Measurements from ENCODE around the gene HEATR9.

Gene HEATR9

DNA sequence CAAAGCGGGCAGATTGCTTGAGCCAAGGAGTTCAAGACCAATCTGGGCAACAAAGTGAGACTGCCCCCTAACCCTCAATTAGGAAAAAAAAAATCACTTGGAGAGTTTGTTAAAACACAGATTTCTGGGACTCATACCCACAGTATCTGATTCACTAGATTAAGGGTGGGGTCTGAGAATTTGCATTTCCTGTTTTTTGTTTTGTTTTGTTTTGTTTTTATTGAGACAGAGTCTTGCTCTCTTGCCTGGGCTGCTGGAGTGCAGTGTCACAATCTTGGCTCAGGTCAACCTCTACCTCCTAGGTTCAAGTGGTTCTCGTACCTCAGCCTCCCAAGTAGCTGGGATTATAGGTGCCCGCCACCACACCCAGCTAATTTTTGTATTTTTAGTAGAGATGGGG is 1.1 kb downstream of the HEATR9 start:
- no peak overlapping the region for H2AFZ ChIP-seq (ENCODE audit: low read length)
- H3K9me3 ChIP-seq (ENCODE audit: insufficient read depth, low read depth, low read length), result no peaks in the 10 kb centered on the region
- H3F3A ChIP-seq (ENCODE audit: low read depth), result no peaks in the 10 kb centered on the region
- H3K79me2 ChIP-seq (ENCODE audit: insufficient read depth, low read length), result no peaks in the 10 kb centered on the region
- no peak overlapping the region for H3K4me2 ChIP-seq (ENCODE audit: low read depth, low read length, poor library complexity, severe bottlenecking)
- H3K9me2 ChIP-seq (replicated peaks; ENCODE audit: low read depth, low read length), result no peaks in the 10 kb centered on the region
- H3K9ac ChIP-seq (ENCODE audit: low read depth, low read length, poor library complexity, severe bottlenecking), result no peak overlapping the region
- H3K4me3 ChIP-seq (ENCODE audit: low read length, poor library complexity, severe bottlenecking), result no peak overlapping the region
- TF ChIP-seq EZH2phosphoT487 (IDR thresholded peaks at IDR 0.05; ENCODE audit: borderline replicate concordance), result no peak
- no peak for TF ChIP-seq CTCF (conservative IDR thresholded peaks at IDR 0.05; ENCODE audit: low read length)
- no peaks in the 10 kb centered on the region for H3K36me3 ChIP-seq (ENCODE audit: insufficient read depth, low read length)
- H4K20me1 ChIP-seq (ENCODE audit: insufficient read depth, low read length, poor library complexity, severe bottlenecking), result no peaks in the 10 kb centered on the region
- peaks cover 18% of the 10 kb centered on the region for H3K4me1 ChIP-seq (ENCODE audit: insufficient read depth, low read length, poor library complexity, severe bottlenecking)
- H3K27me3 ChIP-seq (ENCODE audit: insufficient read depth, low read length, poor library complexity, severe bottlenecking), result no peaks in the 10 kb centered on the region

DNA sequence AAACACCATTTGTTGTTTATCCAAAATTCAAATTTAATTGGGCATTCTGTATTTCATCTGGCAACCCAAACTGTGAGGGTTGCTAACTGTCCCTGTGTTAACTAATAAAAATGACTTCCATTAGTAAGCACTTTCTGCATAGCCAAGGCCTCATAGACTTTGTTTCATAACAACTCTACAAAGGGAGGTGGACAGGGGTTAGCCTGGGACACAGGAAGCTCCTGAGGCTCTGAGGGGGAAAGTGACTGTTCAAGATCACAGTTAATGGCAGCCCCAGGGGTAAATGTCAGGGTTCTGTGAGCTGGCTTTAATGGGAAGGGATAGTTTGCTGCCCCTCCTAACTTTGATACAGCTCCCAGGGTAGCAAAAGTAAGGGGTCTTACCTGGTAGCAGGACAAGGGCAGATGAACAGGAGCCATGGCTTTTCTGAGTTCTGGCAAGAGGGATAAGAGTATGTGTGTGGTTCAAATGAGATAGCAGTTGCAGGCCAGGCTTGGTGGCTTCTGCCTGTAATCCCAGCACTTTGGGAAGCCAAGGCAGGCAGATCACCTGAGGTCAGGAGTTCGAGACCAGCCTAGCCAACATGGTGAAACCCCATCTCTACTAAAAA is 2.2 kb downstream of the HEATR9 start:
- Histone ChIP-seq H2AFZ (ENCODE audit: low read length) (peak overlapping the region; percentile 90), H4K20me1 (ENCODE audit: insufficient read depth, low read length, poor library complexity, severe bottlenecking) (no peaks in the 10 kb centered on the region), H3K27me3 (ENCODE audit: insufficient read depth, low read length, poor library complexity, severe bottlenecking) (no peaks in the 10 kb centered on the region), H3K9me2 (replicated peaks; ENCODE audit: low read depth, low read length) (no peaks in the 10 kb centered on the region), H3K9ac (ENCODE audit: low read depth, low read length, poor library complexity, severe bottlenecking) (peak overlapping the region; percentile 41), H3K4me1 (ENCODE audit: insufficient read depth, low read length, poor library complexity, severe bottlenecking) (peaks cover 18% of the 10 kb centered on the region), H3K4me3 (ENCODE audit: low read length, poor library complexity, severe bottlenecking) (peak overlapping the region; percentile 17), H3K4me2 (ENCODE audit: low read depth, low read length, poor library complexity, severe bottlenecking) (peak overlapping the region; percentile 67), H3F3A (ENCODE audit: low read depth) (no peaks in the 10 kb centered on the region), H3K79me2 (ENCODE audit: insufficient read depth, low read length) (no peaks in the 10 kb centered on the region), H3K36me3 (ENCODE audit: insufficient read depth, low read length) (no peaks in the 10 kb centered on the region), H3K9me3 (ENCODE audit: insufficient read depth, low read depth, low read length) (no peaks in the 10 kb centered on the region)
- TF ChIP-seq EZH2phosphoT487 (IDR thresholded peaks at IDR 0.05; ENCODE audit: borderline replicate concordance) (no peak), CTCF (conservative IDR thresholded peaks at IDR 0.05; ENCODE audit: low read length) (no peak)

GRCh38 chr17:35865412-35866340 is 3.0 kb downstream of the HEATR9 start:
- H3K36me3 ChIP-seq (ENCODE audit: insufficient read depth, low read length), result no peaks in the 10 kb centered on the region
- H3K4me3 ChIP-seq (ENCODE audit: low read length, poor library complexity, severe bottlenecking), result peak overlapping the region; percentile 17
- no peaks in the 10 kb centered on the region for H3K27me3 ChIP-seq (ENCODE audit: insufficient read depth, low read length, poor library complexity, severe bottlenecking)
- no peaks in the 10 kb centered on the region for H3F3A ChIP-seq (ENCODE audit: low read depth)
- no peaks in the 10 kb centered on the region for H3K9me3 ChIP-seq (ENCODE audit: insufficient read depth, low read depth, low read length)
- no peaks in the 10 kb centered on the region for H4K20me1 ChIP-seq (ENCODE audit: insufficient read depth, low read length, poor library complexity, severe bottlenecking)
- H3K9ac ChIP-seq (ENCODE audit: low read depth, low read length, poor library complexity, severe bottlenecking), result peak overlapping the region; percentile 41
- no peaks in the 10 kb centered on the region for H3K79me2 ChIP-seq (ENCODE audit: insufficient read depth, low read length)
- H3K4me1 ChIP-seq (ENCODE audit: insufficient read depth, low read length, poor library complexity, severe bottlenecking), result peaks cover 15% of the 10 kb centered on the region
- H3K9me2 ChIP-seq (replicated peaks; ENCODE audit: low read depth, low read length), result no peaks in the 10 kb centered on the region
- H2AFZ ChIP-seq (ENCODE audit: low read length), result peak overlapping the region; percentile 90
- H3K4me2 ChIP-seq (ENCODE audit: low read depth, low read length, poor library complexity, severe bottlenecking), result peak overlapping the region; percentile 67
- no peak for TF ChIP-seq CTCF (conservative IDR thresholded peaks at IDR 0.05; ENCODE audit: low read length)
- TF ChIP-seq EZH2phosphoT487 (IDR thresholded peaks at IDR 0.05; ENCODE audit: borderline replicate concordance), result no peak

All from Loucy (cell line).